ENCODE results near the gene ZBTB48.

The ZBTB48 gene

GRCh38 chr1:6585841-6586240 lies 6.0 kb downstream of the ZBTB48 start:
- no peak overlapping the region for H3K9ac ChIP-seq
- H3K4me1 ChIP-seq: peaks cover 2% of the 10 kb centered on the region
- no peaks in the 10 kb centered on the region for H3K36me3 ChIP-seq (ENCODE audit: control insufficient read depth, insufficient read depth, low read length)
- no peak overlapping the region for H3K4me3 ChIP-seq (ENCODE audit: low read depth, low read length)
- no peak overlapping the region for H3K4me2 ChIP-seq (ENCODE audit: low read length)
- H3K9me3 ChIP-seq (ENCODE audit: control insufficient read depth, low read length): no peaks in the 10 kb centered on the region
- H3K79me2 ChIP-seq: no peaks in the 10 kb centered on the region
- TF ChIP-seq CTCF (IDR thresholded peaks at IDR 0.05): no peak
- H3K27ac ChIP-seq: no peak overlapping the region
- no peak overlapping the region for H2AFZ ChIP-seq
- no peaks in the 10 kb centered on the region for H3K27me3 ChIP-seq (ENCODE audit: control insufficient read depth, insufficient read depth, low read length)

- Histone ChIP-seq H3K9me3 (ENCODE audit: control insufficient read depth, low read length) (no peaks in the 10 kb centered on the region), H3K4me2 (ENCODE audit: low read length) (no peak overlapping the region), H3K27me3 (ENCODE audit: control insufficient read depth, insufficient read depth, low read length) (no peaks in the 10 kb centered on the region), H2AFZ (no peak overlapping the region), H3K9ac (no peak overlapping the region), H3K4me3 (ENCODE audit: low read depth, low read length) (no peak overlapping the region), H3K27ac (no peak overlapping the region), H3K4me1 (peaks cover 2% of the 10 kb centered on the region), H3K36me3 (ENCODE audit: control insufficient read depth, insufficient read depth, low read length) (no peaks in the 10 kb centered on the region), H3K79me2 (no peaks in the 10 kb centered on the region)
- no peak for TF ChIP-seq CTCF (IDR thresholded peaks at IDR 0.05)
Observed at GRCh38 chr1:6586404-6586816, 6.6 kb downstream of the ZBTB48 start.

GRCh38 chr1:6587261-6588005 lies 7.6 kb downstream of the ZBTB48 start:
- Histone ChIP-seq H3K4me3 (ENCODE audit: low read depth, low read length) (no peak overlapping the region), H3K4me2 (ENCODE audit: low read length) (no peak overlapping the region), H3K79me2 (no peaks in the 10 kb centered on the region), H3K27me3 (ENCODE audit: control insufficient read depth, insufficient read depth, low read length) (no peaks in the 10 kb centered on the region), H3K9ac (no peak overlapping the region), H3K36me3 (ENCODE audit: control insufficient read depth, insufficient read depth, low read length) (no peaks in the 10 kb centered on the region), H3K27ac (no peak overlapping the region), H2AFZ (no peak overlapping the region), H3K9me3 (ENCODE audit: control insufficient read depth, low read length) (no peaks in the 10 kb centered on the region), H3K4me1 (peaks cover 2% of the 10 kb centered on the region)
- no peak for TF ChIP-seq CTCF (IDR thresholded peaks at IDR 0.05)

GRCh38 chr1:6588128-6588892 lies 8.5 kb downstream of the ZBTB48 start:
- Histone ChIP-seq H3K27me3 (ENCODE audit: control insufficient read depth, insufficient read depth, low read length) (no peaks in the 10 kb centered on the region), H3K4me2 (ENCODE audit: low read length) (no peak overlapping the region), H2AFZ (no peak overlapping the region), H3K79me2 (no peaks in the 10 kb centered on the region), H3K36me3 (ENCODE audit: control insufficient read depth, insufficient read depth, low read length) (no peaks in the 10 kb centered on the region), H3K9ac (no peak overlapping the region), H3K9me3 (ENCODE audit: control insufficient read depth, low read length) (no peaks in the 10 kb centered on the region), H3K27ac (no peak overlapping the region), H3K4me3 (ENCODE audit: low read depth, low read length) (no peak overlapping the region), H3K4me1 (peaks cover 2% of the 10 kb centered on the region)
- TF ChIP-seq CTCF (IDR thresholded peaks at IDR 0.05): no peak

Data from parathyroid adenoma (tissue), 2 donors.